ENCODE measurements around the gene ADARB2.

GRCh38 chr10:1365540-1366321 is 371.6 kb downstream of the ADARB2 start:
- TF ChIP-seq CTCF (IDR thresholded peaks at IDR 0.05) (no peak), POLR2A (IDR thresholded peaks at IDR 0.05) (no peak)
